Transverse colon (tissue), 4 donors: ENCODE measurements around the gene AP4E1. TPM values are rescaled to one million over a fixed set of nuclear protein-coding genes. Genes with fewer than 3 reads are reported as not detected.
A peak's percentile ranks its signal among the peaks of the same experiment; 100 is the strongest.

Experiments
- DNase-seq: peaks from one replicate; pipeline ENCODE4 v3.0.0-alpha.2; 2019
- H3K27ac ChIP-seq, 4 donors: fragments of 200-600 bp; sonication (generic); 2 replicates each; pipeline ENCODE4 v1.5.1; 2016 to 2018; ENCODE audit warnings: inconsistent platforms in 4 of 4
- H3K27me3 ChIP-seq: fragments of 200-600 bp; sonication (generic); 2 replicates; pipeline ENCODE4 v1.5.1; 2017; ENCODE audit warnings: inconsistent platforms
- H3K36me3 ChIP-seq, 4 donors: fragments of 200-600 bp; sonication (generic); 2 replicates each; pipeline ENCODE4 v1.5.1; 2017 to 2019; ENCODE audit warnings: inconsistent platforms in 4 of 4
- H3K4me1 ChIP-seq, 4 donors: fragments of 200-600 bp; sonication (generic); 2 replicates each; pipeline ENCODE4 v1.5.1; 2017 to 2020; ENCODE audit warnings: inconsistent platforms in 4 of 4
- H3K4me3 ChIP-seq, 4 donors: fragments of 200-600 bp; sonication (generic); 1 replicate in 1 of 4; 2 replicates in 3 of 4; pipeline versions ENCODE4 v1.5.1 to v1.6.1; 2017 to 2019; ENCODE audit warnings: inconsistent platforms in 4 of 4
- H3K9me3 ChIP-seq, 2 donors: fragments of 200-600 bp; sonication (generic); 2 replicates each; pipeline ENCODE4 v1.5.1; 2017 to 2019; ENCODE audit warnings: inconsistent platforms in 2 of 2
- EP300 ChIP-seq: sonication (generic); formaldehyde crosslinking; IDR thresholded peaks from one replicate; pipeline ENCODE4 v1.6.1; 2017; ENCODE audit warnings: antibody characterized with exemption, low read depth
- POLR2A ChIP-seq: fragments of 450-650 bp; IDR thresholded peaks from one replicate; pipeline ENCODE4 v1.6.1; 2016; ENCODE audit warnings: antibody characterized with exemption, mild to moderate bottlenecking, moderate library complexity
- POLR2AphosphoS5 ChIP-seq, 3 donors: sonication (generic); formaldehyde crosslinking; IDR thresholded peaks; one replicate each; pipeline ENCODE4 v1.6.1; 2016; ENCODE audit warnings: antibody characterized with exemption in 3 of 3
- WGBS, 2 donors: methylation state at CpG; one replicate each; pipeline ENCODE4 v1.1.5; 2018; ENCODE audit warnings: low coverage in 1 of 2; 5-methylcytosine and 5-hydroxymethylcytosine counted together
- in situ Hi-C, 4 donors: fragments of 200-750 bp; cut with MboI; loops; one replicate each; pipeline versions ENCODE4 v1.15.0 to v1.15.1; 2017; ENCODE audit warnings: low sequenced_read_pairs in 3 of 4, low pct_ligation_motif_present in 1 of 4, low pct_unique_long_range_greater_than_20kb in 1 of 4
- intact Hi-C: fragments of 100-400 bp; cut with DNase I; formaldehyde crosslinking; loops from one replicate; pipeline ENCODE4 v1.15.1; 2023; ENCODE audit warnings: low total_unique reads
- total RNA-seq, 4 donors: library from RNA; depleted of rRNA; stranded (reverse); fragments of >200 nt; gene quantifications; one replicate each; pipeline ENCODE4 v1.1.0, GENCODE V29; 2016
- TF ChIP-seq, protein P1 (sequence below), 5 experiments: fragments of 200-600 bp in 3 of 5; fragments of 450-650 bp in 2 of 5; sonication (generic) in 3 of 5; IDR thresholded peaks; 1 replicate in 2 of 5; 2 replicates in 3 of 5; pipeline ENCODE4 v1.5.1; 2016 to 2017; ENCODE audit warnings: antibody characterized with exemption in 5 of 5, inconsistent platforms in 3 of 5, mild to moderate bottlenecking in 2 of 5, moderate library complexity in 1 of 5

Gene AP4E1
- total RNA-seq, 4 donors from 2014 or later = 6.0 to 22.4 (median 9.9) TPM

GRCh38 chr15:51046799-51047449, 138.4 kb downstream of the AP4E1 start:
- Histone ChIP-seq H3K36me3 (no peaks in the 10 kb centered on the region), H3K4me1 (peaks cover 7 to 42% (median 14%) of the 10 kb centered on the region in 4 donors), H3K27ac (peak overlapping the region; percentile 15 to 49 (median 30)), H3K27me3 (no peaks in the 10 kb centered on the region), H3K4me3 (no peak overlapping the region), H3K9me3 (no peaks in the 10 kb centered on the region)
- intact Hi-C loops (no loop called here), in situ Hi-C loops (loop anchor here in 1 of 4 donors (25.0 kb wide), 1 partner anchor 90 kb away; no protein-coding TSS in a partner anchor)
- DNase-seq = peak; percentile 65
- WGBS, 2 donors = 27 to 32% methylated on average over 3 of the region's 3 CpGs
- TF ChIP-seq POLR2A (no peak), EP300 (no peak), POLR2AphosphoS5 (IDR thresholded peaks at IDR 0.05) (no peak)
- TF ChIP-seq, protein P1, sequence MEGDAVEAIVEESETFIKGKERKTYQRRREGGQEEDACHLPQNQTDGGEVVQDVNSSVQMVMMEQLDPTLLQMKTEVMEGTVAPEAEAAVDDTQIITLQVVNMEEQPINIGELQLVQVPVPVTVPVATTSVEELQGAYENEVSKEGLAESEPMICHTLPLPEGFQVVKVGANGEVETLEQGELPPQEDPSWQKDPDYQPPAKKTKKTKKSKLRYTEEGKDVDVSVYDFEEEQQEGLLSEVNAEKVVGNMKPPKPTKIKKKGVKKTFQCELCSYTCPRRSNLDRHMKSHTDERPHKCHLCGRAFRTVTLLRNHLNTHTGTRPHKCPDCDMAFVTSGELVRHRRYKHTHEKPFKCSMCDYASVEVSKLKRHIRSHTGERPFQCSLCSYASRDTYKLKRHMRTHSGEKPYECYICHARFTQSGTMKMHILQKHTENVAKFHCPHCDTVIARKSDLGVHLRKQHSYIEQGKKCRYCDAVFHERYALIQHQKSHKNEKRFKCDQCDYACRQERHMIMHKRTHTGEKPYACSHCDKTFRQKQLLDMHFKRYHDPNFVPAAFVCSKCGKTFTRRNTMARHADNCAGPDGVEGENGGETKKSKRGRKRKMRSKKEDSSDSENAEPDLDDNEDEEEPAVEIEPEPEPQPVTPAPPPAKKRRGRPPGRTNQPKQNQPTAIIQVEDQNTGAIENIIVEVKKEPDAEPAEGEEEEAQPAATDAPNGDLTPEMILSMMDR (IDR thresholded peaks at IDR 0.05) = no peak

DNA sequence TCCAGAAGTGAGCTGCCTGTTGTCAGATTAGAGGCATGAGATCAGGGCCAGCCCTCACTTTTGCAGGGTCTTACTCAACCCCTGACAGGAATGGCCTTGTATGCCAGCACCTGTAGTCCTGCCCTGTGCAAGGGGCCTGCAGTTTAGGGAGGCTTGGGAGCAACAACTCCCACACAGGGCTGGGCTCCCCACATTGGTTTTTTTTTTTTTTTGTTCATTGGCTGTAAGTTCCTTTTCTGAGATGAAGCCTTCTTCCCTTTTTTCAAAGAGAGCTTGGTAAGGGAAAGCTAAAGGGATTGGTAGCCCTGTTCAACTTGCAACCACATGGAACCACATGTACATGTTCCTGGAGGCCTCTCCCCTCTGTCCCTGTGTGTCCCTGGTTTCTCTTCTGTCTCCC, 139.8 kb downstream of the AP4E1 start:
- intact Hi-C loops = no loop called here

DNA sequence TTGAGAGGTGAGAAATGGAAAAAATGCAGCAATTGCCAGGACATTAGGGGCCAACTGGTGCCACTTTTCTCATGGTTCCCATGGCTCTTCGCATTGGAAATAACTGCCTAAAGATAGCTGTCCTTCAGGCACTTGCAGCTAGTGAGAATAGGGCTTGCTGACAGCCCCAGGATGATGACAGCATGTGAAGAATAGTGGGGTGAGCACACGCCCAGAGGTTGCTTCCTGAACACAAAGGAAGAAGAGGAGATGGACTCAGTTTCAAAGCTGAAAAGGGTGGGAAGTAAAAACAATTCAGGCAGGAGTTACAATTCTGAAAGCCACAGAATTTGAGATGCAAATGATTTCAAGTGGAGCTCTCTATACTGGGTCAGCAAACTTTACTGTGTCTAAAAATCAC, 140.6 kb downstream of the AP4E1 start:
- no peak for TF ChIP-seq EP300
- TF ChIP-seq, protein P1 (IDR thresholded peaks at IDR 0.05) = no peak
- TF ChIP-seq POLR2A = no peak
- no peak for TF ChIP-seq POLR2AphosphoS5 (IDR thresholded peaks at IDR 0.05)
- Histone ChIP-seq H3K4me3 (no peak overlapping the region), H3K4me1 (peaks cover 7 to 45% (median 17%) of the 10 kb centered on the region in 4 donors), H3K36me3 (no peaks in the 10 kb centered on the region), H3K27me3 (no peaks in the 10 kb centered on the region), H3K27ac (no peak overlapping the region), H3K9me3 (no peaks in the 10 kb centered on the region)
- in situ Hi-C loops (loop anchor here in 1 of 4 donors (25.0 kb wide), 1 partner anchor 88 kb away; no protein-coding TSS in a partner anchor), intact Hi-C loops (no loop called here)
- DNase-seq = no peak
- 95% methylated on average over 2 of the region's 2 CpGs; no CpG with 5 or more reads in 1 of the 2 donors for WGBS, 2 donors

More for the DNA sequence above, 139.8 kb downstream of the AP4E1 start:
- TF ChIP-seq, protein P1 (IDR thresholded peaks at IDR 0.05) = no peak
- TF ChIP-seq EP300 = no peak
- TF ChIP-seq POLR2A = no peak
- TF ChIP-seq POLR2AphosphoS5 (IDR thresholded peaks at IDR 0.05) = no peak
- in situ Hi-C loops = loop anchor here in 1 of 4 donors (25.0 kb wide), 1 partner anchor 89 kb away; no protein-coding TSS in a partner anchor
- no peak for DNase-seq
- peaks cover 7 to 45% (median 17%) of the 10 kb centered on the region in 4 donors for H3K4me1 ChIP-seq
- no peaks in the 10 kb centered on the region for H3K36me3 ChIP-seq
- no peak overlapping the region for H3K4me3 ChIP-seq
- no peaks in the 10 kb centered on the region for H3K27me3 ChIP-seq
- H3K9me3 ChIP-seq = no peaks in the 10 kb centered on the region
- H3K27ac ChIP-seq = no peak overlapping the region

- DNase-seq = peak; percentile 19
- Histone ChIP-seq H3K27me3 (no peaks in the 10 kb centered on the region), H3K27ac (no peak overlapping the region), H3K4me1 (peaks cover 7 to 32% (median 13%) of the 10 kb centered on the region in 4 donors), H3K36me3 (no peaks in the 10 kb centered on the region), H3K9me3 (no peaks in the 10 kb centered on the region), H3K4me3 (no peak overlapping the region)
- no peak for TF ChIP-seq POLR2A
- TF ChIP-seq, protein P1 (IDR thresholded peaks at IDR 0.05) = no peak
- no peak for TF ChIP-seq POLR2AphosphoS5 (IDR thresholded peaks at IDR 0.05)
- no peak for TF ChIP-seq EP300
- intact Hi-C loops (no loop called here), in situ Hi-C loops (loop anchor here in 1 of 4 donors (25.0 kb wide), 1 partner anchor 89 kb away; no protein-coding TSS in a partner anchor)
- 31% methylated on average over 3 of the region's 3 CpGs; no CpG with 5 or more reads in 1 of the 2 donors for WGBS, 2 donors
Observed at GRCh38 chr15:51051776-51052175, 143.3 kb downstream of the AP4E1 start.
